A673 (cell line): ENCODE results near the gene MAML3. TPM values are rescaled to one million over a fixed set of nuclear protein-coding genes. Genes with fewer than 3 reads are reported as not detected.

Source experiments
- BruUV-seq: library from RNA; stranded (reverse); fragments of 400-500 nt; replicated peaks from 2 replicates; lab custom pipeline; 2021; lab: Mats Ljungman, UMichigan
- CTCF ChIA-PET: fragments of 300-600 bp; sonication (Branson Sonifier 250); formaldehyde crosslinking; loops from one replicate; lab custom pipeline; 2022; ENCODE audit warnings: antibody characterized with exemption; lab: Charles Lee
- POLR2A ChIA-PET: fragments of 300-600 bp; sonication (Branson Sonifier 250); formaldehyde crosslinking; loops from one replicate; lab custom pipeline; 2022; ENCODE audit warnings: antibody characterized with exemption; ENCODE audit not compliant: low non-redundant PET; lab: Charles Lee
- DNase-seq: peaks from one replicate; pipeline ENCODE4 v3.0.0-alpha.2; 2015; ENCODE audit warnings: low spot score
- H3K27ac ChIP-seq: fragments of 200-600 bp; sonication (generic); 2 replicates; pipeline ENCODE4 v1.5.1; 2016; ENCODE audit warnings: mixed run types, low read depth, mild to moderate bottlenecking, mixed read lengths, antibody characterized with exemption, low read length; ENCODE audit not compliant: poor library complexity, severe bottlenecking
- H3K27me3 ChIP-seq: fragments of 200-600 bp; sonication (generic); replicated peaks from 2 replicates; pipeline ENCODE4 v1.6.1; 2017; ENCODE audit warnings: mixed run types, low read depth, mild to moderate bottlenecking, mixed read lengths, antibody characterized with exemption, low read length; ENCODE audit not compliant: insufficient read depth, poor library complexity
- H3K36me3 ChIP-seq: fragments of 200-600 bp; sonication (generic); 2 replicates; pipeline ENCODE4 v1.6.1; 2016; ENCODE audit warnings: mixed run types, mild to moderate bottlenecking, mixed read lengths, antibody characterized with exemption, low read length; ENCODE audit not compliant: insufficient read depth, poor library complexity, severe bottlenecking
- H3K4me1 ChIP-seq: fragments of 200-600 bp; sonication (generic); 2 replicates; pipeline ENCODE4 v1.6.1; 2017; ENCODE audit warnings: mixed run types, mild to moderate bottlenecking, mixed read lengths, antibody characterized with exemption, low read length; ENCODE audit not compliant: insufficient read depth, poor library complexity, severe bottlenecking
- H3K4me3 ChIP-seq: fragments of 200-600 bp; sonication (generic); 2 replicates; pipeline ENCODE4 v1.5.1; 2016; ENCODE audit warnings: low read depth, mixed run types, mild to moderate bottlenecking, mixed read lengths, low read length; ENCODE audit not compliant: poor library complexity, severe bottlenecking
- H3K9me3 ChIP-seq: fragments of 200-600 bp; sonication (generic); 2 replicates; pipeline ENCODE4 v1.6.1; 2016; ENCODE audit warnings: mixed run types, low read depth, mild to moderate bottlenecking, mixed read lengths, antibody characterized with exemption, low read length; ENCODE audit not compliant: poor library complexity, severe bottlenecking
- CTCF ChIP-seq: fragments of 300-800, 200-600 bp; sonication (generic); conservative IDR thresholded peaks from 2 replicates; pipeline ENCODE4 v1.5.1; 2017; ENCODE audit warnings: low read depth, mild to moderate bottlenecking, antibody characterized with exemption, low read length, moderate library complexity, mixed read lengths
- EZH2 ChIP-seq: fragments of 200-600 bp; sonication (generic); IDR thresholded peaks from 2 replicates; pipeline ENCODE4 v1.6.1; 2017; ENCODE audit warnings: borderline replicate concordance, low read depth, mild to moderate bottlenecking, mixed read lengths, antibody characterized with exemption, low read length; ENCODE audit not compliant: poor library complexity, severe bottlenecking
- intact Hi-C: fragments of 100-400 bp; cut with micrococcal nuclease; formaldehyde crosslinking; loops from one replicate; pipeline ENCODE4 v1.10.0; 2022; ENCODE audit not compliant: unreplicated experiment
- total RNA-seq: library from RNA; stranded (reverse); gene quantifications from 2 replicates; pipeline ENCODE4 v1.2.3, GENCODE V29; 2021

MAML3 gene
- total RNA-seq, 1 experiment from 2014 or later: 3.7 TPM

GRCh38 chr4:139767168-139767567 is 386.8 kb downstream of the MAML3 start:
- intact Hi-C loops: no loop called here
- BruUV-seq: no TSS peak
- H3K4me1 ChIP-seq: peaks cover 26% of the 10 kb centered on the region
- ChIA-PET CTCF (interaction anchor here (1.0 kb wide), 1 partner anchor 110 kb away, joined by 3 read pairs; no protein-coding TSS in a partner anchor), POLR2A (no interaction called here)
- H3K27ac ChIP-seq: peak overlapping the region; percentile 58
- H3K4me3 ChIP-seq: no peak overlapping the region
- H3K27me3 ChIP-seq: no peaks in the 10 kb centered on the region
- no peaks in the 10 kb centered on the region for H3K9me3 ChIP-seq
- TF ChIP-seq CTCF (no peak), EZH2 (no peak)
- peak; percentile 82 for DNase-seq
- no peaks in the 10 kb centered on the region for H3K36me3 ChIP-seq

DNA sequence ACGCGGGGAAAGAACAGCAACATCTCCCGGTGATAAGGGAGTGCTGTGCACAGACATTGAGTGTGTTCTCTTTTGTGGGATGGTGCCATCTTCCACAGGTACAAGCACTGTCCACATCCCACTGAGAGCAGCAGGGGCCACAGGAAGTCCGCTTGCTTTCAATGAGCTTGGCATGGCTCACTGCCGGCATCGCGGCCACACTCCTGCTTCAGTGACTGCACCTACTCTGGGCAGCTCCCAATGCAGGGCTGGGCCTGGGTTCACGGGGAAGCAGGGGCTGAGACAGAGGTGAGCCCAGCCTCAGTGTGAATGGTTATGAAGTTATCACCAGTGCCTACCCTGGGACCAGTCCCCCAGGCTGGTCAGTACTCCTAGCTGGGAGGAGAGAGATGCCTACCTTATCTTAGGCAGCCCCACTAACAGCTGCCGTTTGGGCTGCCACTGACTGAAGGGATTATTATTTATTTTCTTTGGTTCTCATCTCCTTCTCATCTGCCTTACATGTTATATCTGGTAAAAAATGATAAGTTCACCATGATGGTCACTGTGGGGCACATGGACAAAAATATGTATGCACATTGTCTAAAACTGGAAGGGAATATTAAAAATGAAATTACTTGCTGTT is 389.2 kb downstream of the MAML3 start:
- Histone ChIP-seq H3K36me3 (no peaks in the 10 kb centered on the region), H3K4me1 (peaks cover 26% of the 10 kb centered on the region), H3K27ac (no peak overlapping the region), H3K4me3 (no peak overlapping the region), H3K27me3 (no peaks in the 10 kb centered on the region), H3K9me3 (no peaks in the 10 kb centered on the region)
- BruUV-seq: no TSS peak
- ChIA-PET CTCF (interaction anchor here (0.6 kb wide), 1 partner anchor 490 kb away, joined by 3 read pairs; no protein-coding TSS in a partner anchor), POLR2A (no interaction called here)
- no peak for TF ChIP-seq EZH2
- TF ChIP-seq CTCF: no peak
- intact Hi-C loops: no loop called here
- DNase-seq: no peak

DNA sequence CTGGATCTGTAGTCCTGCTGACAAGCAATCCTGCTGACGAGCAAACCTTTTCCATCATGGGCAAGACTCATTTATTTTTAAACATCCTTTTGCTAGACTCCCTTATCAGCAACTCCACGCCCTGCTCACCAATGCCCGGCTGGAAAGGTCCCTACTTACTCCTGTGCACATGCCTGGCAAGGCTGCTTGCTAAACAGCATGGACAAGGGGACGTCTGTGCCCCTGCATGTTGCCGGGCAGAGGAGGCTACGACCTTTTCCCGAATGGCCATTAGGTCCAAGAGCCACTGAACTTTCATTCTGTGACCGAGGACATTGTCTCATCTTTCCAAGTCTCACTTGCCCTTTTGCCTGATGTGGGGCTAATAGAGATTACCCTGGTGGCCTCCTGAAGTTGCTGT is 389.8 kb downstream of the MAML3 start:
- no peak for DNase-seq
- Histone ChIP-seq H3K36me3 (no peaks in the 10 kb centered on the region), H3K9me3 (no peaks in the 10 kb centered on the region), H3K27me3 (no peaks in the 10 kb centered on the region), H3K4me1 (peaks cover 26% of the 10 kb centered on the region), H3K4me3 (no peak overlapping the region), H3K27ac (no peak overlapping the region)
- no peak for TF ChIP-seq EZH2
- TF ChIP-seq CTCF: no peak
- BruUV-seq: no TSS peak
- ChIA-PET CTCF (interaction anchor here (0.6 kb wide), 1 partner anchor 491 kb away, joined by 3 read pairs; no protein-coding TSS in a partner anchor), POLR2A (no interaction called here)
- intact Hi-C loops: no loop called here
